Type B pancreatic cell (in vitro differentiated cells): Measurements from ENCODE around the gene LYRM4. TPM values are rescaled to one million over a fixed set of nuclear protein-coding genes. Genes with fewer than 3 reads are reported as not detected.

ENCODE experiments used
- DNase-seq: peaks from one replicate; pipeline ENCODE4 v3.0.0; 2021; ENCODE audit warnings: mixed read lengths; ENCODE audit not compliant: unreplicated experiment; ENCODE audit errors: extremely low spot score
- H3K27ac Mint-ChIP-seq: 2 replicates; pipeline ENCODE4 v1.8.0; 2021; ENCODE audit warnings: mild to moderate bottlenecking, mixed read lengths
- H3K27me3 Mint-ChIP-seq: 2 replicates; pipeline ENCODE4 v1.8.0; 2021; ENCODE audit warnings: mixed read lengths
- H3K36me3 Mint-ChIP-seq: 2 replicates; pipeline ENCODE4 v1.8.0; 2021; ENCODE audit warnings: mixed read lengths
- H3K4me1 Mint-ChIP-seq: one replicate; pipeline ENCODE4 v1.8.0; 2021; ENCODE audit warnings: mixed read lengths; ENCODE audit not compliant: unreplicated experiment
- H3K4me3 Mint-ChIP-seq: 2 replicates; pipeline ENCODE4 v1.8.0; 2021; ENCODE audit warnings: mild to moderate bottlenecking, mixed read lengths
- H3K9me3 Mint-ChIP-seq: 2 replicates; pipeline ENCODE4 v1.8.0; 2021; ENCODE audit warnings: mixed read lengths
- CTCF ChIP-seq: fragments of 200-600 bp; sonication (generic); conservative IDR thresholded peaks from 2 replicates; pipeline ENCODE4 v1.5.0; 2021; ENCODE audit warnings: antibody characterized with exemption, mild to moderate bottlenecking
- total RNA-seq: library from RNA; stranded (reverse); gene quantifications from 2 replicates; pipeline ENCODE4 v1.2.1, GENCODE V29; 2021; ENCODE audit warnings: low replicate concordance

LYRM4 gene
- total RNA-seq, 1 donor from 2014 or later = 39.5 TPM

- H3K4me3 Mint-ChIP-seq = no peak overlapping the region
- TF ChIP-seq CTCF = no peak
- H3K9me3 Mint-ChIP-seq = peaks cover 6% of the 10 kb centered on the region
- H3K27ac Mint-ChIP-seq = no peak overlapping the region
- H3K36me3 Mint-ChIP-seq = peaks cover 3% of the 10 kb centered on the region
- no peaks in the 10 kb centered on the region for H3K27me3 Mint-ChIP-seq
- no peak for DNase-seq
- H3K4me1 Mint-ChIP-seq = peaks cover 5% of the 10 kb centered on the region
Observed at GRCh38 chr6:5128351-5128750, 132.4 kb downstream of the LYRM4 start.

- no peaks in the 10 kb centered on the region for H3K27me3 Mint-ChIP-seq
- peaks cover 6% of the 10 kb centered on the region for H3K9me3 Mint-ChIP-seq
- no peak for DNase-seq
- no peak overlapping the region for H3K4me3 Mint-ChIP-seq
- no peak overlapping the region for H3K27ac Mint-ChIP-seq
- no peak for TF ChIP-seq CTCF
- H3K4me1 Mint-ChIP-seq = peaks cover 5% of the 10 kb centered on the region
- peaks cover 3% of the 10 kb centered on the region for H3K36me3 Mint-ChIP-seq
Observed at GRCh38 chr6:5127106-5127687, 133.6 kb downstream of the LYRM4 start.

GRCh38 chr6:5126214-5126613, 134.5 kb downstream of the LYRM4 start:
- Mint-ChIP-seq H3K4me3 (no peak overlapping the region), H3K27ac (no peak overlapping the region), H3K27me3 (no peaks in the 10 kb centered on the region), H3K36me3 (peaks cover 3% of the 10 kb centered on the region), H3K9me3 (peaks cover 6% of the 10 kb centered on the region), H3K4me1 (peaks cover 5% of the 10 kb centered on the region)
- DNase-seq = no peak
- TF ChIP-seq CTCF = no peak

GRCh38 chr6:5125152-5126006, 135.4 kb downstream of the LYRM4 start:
- Mint-ChIP-seq H3K36me3 (peaks cover 3% of the 10 kb centered on the region), H3K4me1 (peaks cover 5% of the 10 kb centered on the region), H3K9me3 (peaks cover 6% of the 10 kb centered on the region), H3K27me3 (no peaks in the 10 kb centered on the region), H3K4me3 (no peak overlapping the region), H3K27ac (no peak overlapping the region)
- no peak for DNase-seq
- TF ChIP-seq CTCF = no peak

- peaks cover 3% of the 10 kb centered on the region for H3K36me3 Mint-ChIP-seq
- no peak for TF ChIP-seq CTCF
- no peak overlapping the region for H3K4me3 Mint-ChIP-seq
- no peaks in the 10 kb centered on the region for H3K27me3 Mint-ChIP-seq
- peaks cover 6% of the 10 kb centered on the region for H3K9me3 Mint-ChIP-seq
- H3K27ac Mint-ChIP-seq = no peak overlapping the region
- no peak for DNase-seq
- peaks cover 5% of the 10 kb centered on the region for H3K4me1 Mint-ChIP-seq
Observed at GRCh38 chr6:5124526-5124925, 136.2 kb downstream of the LYRM4 start.
